Stimulated activated CD4-positive, alpha-beta T cell treated with anti-CD3 and anti-CD28 coated beads, Interleukin-4, amount 100 ng/mL, for 1 hour (primary cell): ENCODE measurements around the gene ERG.
A peak's percentile ranks its signal among the peaks of the same experiment; 100 is the strongest.

Experiments used
- DNase-seq: peaks from one replicate; pipeline ENCODE4 v3.0.0-alpha.2; 2020

Gene ERG

DNA sequence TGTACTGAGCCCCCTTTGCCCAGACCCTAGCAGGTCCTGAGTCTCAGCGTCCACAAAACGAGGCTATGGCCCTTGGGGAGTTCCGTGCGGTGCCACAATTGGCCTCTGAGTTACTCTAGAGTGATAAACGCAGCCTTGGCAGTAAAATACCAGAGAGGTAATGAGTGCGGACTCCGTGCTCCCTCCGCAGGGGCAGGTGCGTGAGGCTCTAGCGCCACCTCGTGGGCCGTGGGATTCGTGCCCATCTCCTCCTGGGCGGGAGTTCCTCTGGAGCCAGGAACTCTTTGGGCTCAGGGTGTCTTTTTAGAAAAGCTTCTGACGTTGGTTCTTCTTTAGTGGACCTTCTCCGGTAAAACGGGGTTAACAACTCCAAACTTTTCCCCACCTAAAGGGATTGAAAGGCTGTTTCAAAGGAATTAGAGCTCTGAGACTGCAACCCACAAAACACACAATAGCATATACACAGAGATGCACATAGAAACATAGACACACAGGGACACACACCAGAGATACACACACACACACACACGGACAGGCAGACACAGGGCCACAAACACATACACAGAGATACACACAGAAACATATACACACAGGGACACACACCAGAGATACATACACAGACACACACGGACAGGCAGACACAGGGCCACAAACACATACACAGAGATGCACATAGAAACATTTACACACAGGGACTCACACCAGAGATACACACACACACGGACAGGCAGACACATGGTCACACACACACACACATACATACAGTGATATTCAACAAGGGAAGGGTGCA is 142.1 kb downstream of the ERG start:
- DNase-seq: peak; percentile 79

DNA sequence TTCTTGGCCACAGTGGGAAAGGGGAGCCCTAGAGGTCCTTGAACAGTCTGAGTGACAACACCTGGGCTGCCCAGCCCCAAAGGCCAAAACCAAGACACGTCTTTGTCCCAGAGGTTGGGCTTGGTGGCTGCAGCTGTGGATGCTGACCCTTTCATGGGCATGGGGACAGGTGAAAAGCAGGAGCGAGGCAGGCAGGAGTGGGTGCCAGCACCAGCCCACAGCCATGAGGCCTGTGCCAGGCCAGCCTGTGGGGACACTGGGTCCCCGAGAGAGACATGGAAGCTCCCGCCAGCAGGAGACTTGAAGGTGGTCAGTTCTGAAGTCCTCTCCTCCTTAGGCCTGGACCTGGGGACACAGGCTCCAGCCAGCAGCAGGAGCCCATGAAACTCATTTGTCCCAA is 142.9 kb downstream of the ERG start:
- no peak for DNase-seq

- no peak for DNase-seq
These were observed 143.5 kb downstream of the ERG start for GRCh38 chr21:38354746-38355145.

- no peak for DNase-seq
These were observed 144.0 kb downstream of the ERG start for GRCh38 chr21:38354231-38354630.

GRCh38 chr21:38352536-38353219 is 145.6 kb downstream of the ERG start:
- peak; percentile 42 for DNase-seq

- no peak for DNase-seq
These were observed 146.2 kb downstream of the ERG start for GRCh38 chr21:38351961-38352521.

DNA sequence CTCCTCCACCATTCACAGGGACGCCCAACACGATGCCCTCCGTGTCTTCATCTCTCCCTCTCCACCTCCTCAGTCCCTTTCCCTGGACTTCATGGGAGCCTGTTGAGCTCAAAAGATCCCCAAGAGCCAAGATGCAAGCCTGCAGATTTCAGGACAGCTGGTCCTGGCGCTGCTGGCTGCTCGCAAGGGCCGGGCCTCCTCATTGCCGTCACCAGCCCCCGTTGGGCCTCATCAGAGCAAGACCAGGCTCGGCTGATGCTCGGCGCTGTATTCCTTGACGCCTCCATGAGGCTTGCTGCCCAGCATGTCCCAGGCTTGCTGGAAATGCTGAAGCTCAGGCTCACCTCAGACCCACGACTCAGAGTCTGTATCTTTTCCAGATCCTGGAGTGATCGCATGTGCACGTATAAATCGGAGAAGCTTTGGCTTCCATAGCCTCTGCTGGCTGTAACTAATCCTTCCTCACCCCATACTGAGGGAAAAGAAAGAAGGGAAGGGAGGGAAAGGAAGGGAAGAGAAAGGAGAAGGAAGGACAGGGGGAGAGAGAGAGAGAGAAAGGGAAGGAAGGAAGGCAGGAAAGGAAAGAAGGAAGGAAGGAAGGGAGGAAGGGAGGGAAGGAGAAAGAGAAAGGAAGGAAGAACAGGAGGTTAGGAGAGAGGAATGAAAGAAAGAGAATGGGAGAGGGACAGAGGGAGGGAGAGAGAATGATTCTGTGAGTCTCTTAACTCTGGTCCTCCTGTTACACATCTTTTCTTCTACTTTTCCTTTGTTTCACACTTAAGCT is 146.9 kb downstream of the ERG start:
- no peak for DNase-seq

- DNase-seq: no peak
These were observed 147.6 kb downstream of the ERG start for GRCh38 chr21:38350684-38351083.

DNA sequence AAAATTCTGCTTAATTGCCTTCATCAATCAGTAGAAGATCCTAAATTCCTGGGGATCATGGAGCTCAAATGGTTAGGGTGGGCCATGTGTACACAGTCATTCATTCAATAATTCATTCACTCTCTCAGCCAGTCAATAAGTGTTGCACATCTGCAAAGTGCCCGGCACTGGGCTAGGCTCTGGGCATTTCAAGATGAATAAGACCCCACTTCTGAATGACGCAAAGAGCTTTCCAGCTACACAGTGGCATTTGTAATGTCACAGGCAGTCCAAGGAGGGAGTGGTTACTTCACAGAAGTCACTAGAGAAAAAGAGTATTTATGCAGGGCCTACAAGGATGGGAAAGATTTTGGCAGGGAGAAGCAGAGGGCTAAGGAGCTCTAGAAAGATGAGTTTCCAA is 148.3 kb downstream of the ERG start:
- DNase-seq: no peak

GRCh38 chr21:38349111-38349746 is 149.0 kb downstream of the ERG start:
- DNase-seq: no peak

DNA sequence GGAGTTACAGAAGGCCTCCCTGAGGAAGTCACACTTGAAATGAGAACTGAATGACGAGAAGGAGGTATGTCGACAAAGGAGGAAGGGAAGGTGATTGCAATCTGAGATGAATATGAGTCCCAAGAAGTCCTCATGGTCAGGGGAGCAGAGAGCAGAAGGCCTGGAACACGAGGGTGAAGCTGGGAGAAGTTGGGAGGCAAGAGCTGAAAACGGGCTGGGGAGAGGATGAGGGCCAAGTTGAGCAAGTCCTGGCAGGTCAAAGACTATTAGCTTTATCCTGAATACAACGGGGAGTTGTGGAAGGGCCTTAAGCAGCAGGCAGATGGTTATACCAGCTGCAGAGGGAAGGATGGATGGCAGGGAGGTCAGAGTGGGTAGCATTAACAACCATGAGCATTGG is 152.0 kb downstream of the ERG start:
- DNase-seq: no peak

GRCh38 chr21:38343691-38344090 is 154.6 kb downstream of the ERG start:
- DNase-seq: no peak

GRCh38 chr21:38342739-38343138 is 155.5 kb downstream of the ERG start:
- no peak for DNase-seq

GRCh38 chr21:38341546-38342012 is 156.7 kb downstream of the ERG start:
- no peak for DNase-seq

GRCh38 chr21:38340131-38340530 is 158.1 kb downstream of the ERG start:
- DNase-seq: no peak

- DNase-seq: no peak
These were observed 160.5 kb downstream of the ERG start for GRCh38 chr21:38337793-38338192.

DNA sequence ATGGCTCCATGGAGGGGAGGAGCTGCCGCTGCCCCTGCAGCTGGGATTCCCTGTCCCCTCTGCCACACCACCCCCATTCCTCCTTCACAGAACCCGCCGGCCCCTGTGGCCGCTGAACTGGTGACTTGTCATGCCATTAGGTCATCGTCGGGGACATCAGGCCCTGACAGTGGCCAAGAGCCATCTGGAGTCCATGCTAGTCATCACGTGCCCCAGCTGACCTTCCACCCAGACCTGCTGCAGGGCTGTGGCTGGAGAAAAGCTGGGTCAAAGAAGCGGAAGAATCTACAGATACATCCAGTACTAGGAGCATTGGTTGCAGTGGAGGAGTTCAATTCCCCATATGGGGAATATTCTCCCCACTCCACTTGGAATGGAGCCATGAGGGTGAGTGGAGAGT is 163.4 kb downstream of the ERG start:
- no peak for DNase-seq

DNA sequence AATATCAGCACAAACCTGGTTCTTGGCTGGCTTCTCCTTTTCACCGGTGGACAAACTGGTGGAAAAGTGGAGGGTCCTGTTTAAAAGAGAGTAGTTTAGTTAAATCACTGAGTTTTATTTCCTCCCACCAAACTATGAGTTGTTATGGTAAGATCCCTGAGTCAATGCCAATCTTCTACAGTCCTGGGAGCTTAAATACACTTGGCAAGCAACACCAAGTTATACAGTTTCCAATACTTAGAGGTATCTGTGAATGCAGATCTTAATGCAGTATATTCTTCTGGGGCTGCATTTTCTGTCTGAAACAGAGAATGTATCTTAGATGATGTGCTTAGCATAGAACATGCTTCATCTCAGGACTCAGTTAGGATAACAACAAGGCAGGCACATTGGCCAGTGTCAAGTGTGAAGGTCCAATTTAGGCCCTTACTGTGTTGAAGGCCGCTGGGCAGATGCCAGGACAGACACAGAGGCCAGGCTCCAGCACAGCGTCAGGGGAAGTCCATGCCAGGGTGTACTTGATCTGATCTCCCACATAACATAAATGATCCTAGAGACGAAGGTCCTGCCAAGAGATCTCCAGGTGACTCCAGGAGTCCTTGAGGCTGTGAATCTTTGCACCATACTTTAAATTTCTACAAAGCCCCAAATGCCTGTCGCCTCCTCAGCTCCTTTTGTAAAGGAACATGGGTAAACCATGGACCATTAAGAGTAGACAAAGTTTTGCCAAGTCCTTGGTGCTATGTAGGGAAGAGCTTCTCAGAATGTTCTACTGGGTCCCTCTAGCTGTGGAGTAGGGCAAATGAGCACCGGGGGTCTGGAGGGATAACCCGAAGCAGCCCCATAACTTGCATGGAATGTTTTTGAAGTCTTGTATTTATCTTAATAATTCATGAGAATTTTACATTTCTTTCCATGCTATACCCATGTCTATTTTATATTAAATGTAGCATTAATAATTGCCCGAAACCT is 164.7 kb downstream of the ERG start:
- DNase-seq: no peak

DNA sequence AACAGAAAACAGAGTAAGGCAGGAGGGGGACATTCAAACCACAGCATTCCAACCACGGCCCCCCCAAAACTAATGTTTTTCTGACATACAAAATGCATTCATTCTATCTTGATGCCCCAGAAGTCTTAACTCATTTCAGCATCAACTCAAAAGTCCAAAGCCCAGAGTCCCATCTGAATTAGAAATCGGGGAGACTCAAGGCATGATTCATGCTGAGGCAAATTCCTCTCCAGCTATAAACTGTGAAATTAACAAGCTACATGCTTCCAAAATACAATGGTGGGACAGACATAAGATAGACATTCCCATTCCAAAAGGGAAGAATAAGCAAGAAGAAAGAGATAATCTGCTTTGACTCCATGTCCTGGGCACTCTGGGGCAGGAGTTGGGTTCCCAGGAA is 167.6 kb downstream of the ERG start:
- no peak for DNase-seq
